K562 (cell line): ENCODE measurements around the gene GALM. TPM values are rescaled to one million over a fixed set of nuclear protein-coding genes. Genes with fewer than 3 reads are reported as not detected.

Experiments used
- BCL6 ChIP-seq: fragments of 250-450 bp; sonication (Bioruptor Pico); IDR thresholded peaks from 2 replicates; pipeline ENCODE4 v1.4.0; 2020
- BCLAF1 ChIP-seq, 2 experiments: fragments of 450-650 bp in 1 of 2; IDR thresholded peaks; 2 replicates each; pipeline ENCODE4 v1.6.1; 2011 to 2017; ENCODE audit warnings: low read depth in 2 of 2, antibody characterized with exemption in 1 of 2, borderline replicate concordance in 1 of 2, low read length in 1 of 2, mild to moderate bottlenecking in 1 of 2, mixed read lengths in 1 of 2; ENCODE audit not compliant: control insufficient read depth in 1 of 2
- CBFA2T3 ChIP-seq: fragments of 450-650 bp; IDR thresholded peaks from 2 replicates; pipeline ENCODE4 v1.6.1; 2017
- DPF2 ChIP-seq: fragments of 450-650 bp; IDR thresholded peaks from 2 replicates; pipeline ENCODE4 v1.6.1; 2016
- ERF ChIP-seq: fragments of 450-650 bp; formaldehyde crosslinking; IDR thresholded peaks from 2 replicates; pipeline ENCODE4 v1.4.0; 2020; ENCODE audit warnings: mild to moderate bottlenecking, mixed read lengths
- FOXA1 ChIP-seq: fragments of 450-650 bp; IDR thresholded peaks from 2 replicates; pipeline ENCODE4 v1.6.1; 2016; ENCODE audit warnings: mild to moderate bottlenecking, borderline replicate concordance
- FOXJ2 ChIP-seq: fragments of 200-800 bp; sonication (Bioruptor generic); IDR thresholded peaks from 2 replicates; pipeline ENCODE4 v1.6.1; 2016; ENCODE audit warnings: missing genetic modification characterization, missing compliant biosample characterization
- HCFC1 ChIP-seq: IDR thresholded peaks from 2 replicates; pipeline ENCODE4 v1.6.1; 2012; ENCODE audit warnings: low read depth, low read length, improper control_type of control experiment
- LCOR ChIP-seq: sonication (generic); formaldehyde crosslinking; IDR thresholded peaks from 2 replicates; pipeline ENCODE4 v1.8.0; 2022; ENCODE audit warnings: mild to moderate bottlenecking, missing genetic modification reagents
- NR4A1 ChIP-seq, 2 experiments: fragments of 250-450 bp in 1 of 2; fragments of 450-650 bp in 1 of 2; sonication (Bioruptor Pico) in 1 of 2; IDR thresholded peaks; 2 replicates each; pipeline versions ENCODE4 v1.4.0 to v1.6.1; 2016 to 2020; ENCODE audit warnings: mild to moderate bottlenecking in 2 of 2, missing compliant biosample characterization in 1 of 2, missing genetic modification characterization in 1 of 2, moderate library complexity in 1 of 2
- PTBP1 ChIP-seq: fragments of 200-400 bp; formaldehyde crosslinking; IDR thresholded peaks from 2 replicates; pipeline ENCODE4 v1.6.1; 2017; ENCODE audit warnings: low read depth, low read length
- RB1 ChIP-seq: fragments of 450-650 bp; IDR thresholded peaks from 2 replicates; pipeline ENCODE4 v1.6.1; 2017; ENCODE audit warnings: low read depth, mild to moderate bottlenecking
- STAT6 ChIP-seq: sonication (generic); formaldehyde crosslinking; IDR thresholded peaks from 2 replicates; pipeline ENCODE4 v1.8.1; 2023; ENCODE audit warnings: mild to moderate bottlenecking, missing genetic modification reagents
- ZNF197 ChIP-seq: fragments of 200-800 bp; sonication (Bioruptor generic); IDR thresholded peaks from 2 replicates; pipeline ENCODE4 v1.6.1; 2016; ENCODE audit warnings: low read depth, missing genetic modification characterization, missing compliant biosample characterization
- ZNF551 ChIP-seq: fragments of 250-450 bp; sonication (Bioruptor Pico); IDR thresholded peaks from 2 replicates; pipeline ENCODE4 v1.5.0; 2021; ENCODE audit warnings: mild to moderate bottlenecking, moderate library complexity
- polyA plus RNA-seq, 8 experiments: library from polyadenylated mRNA; depleted of rRNA in 4 of 8; stranded (reverse) in 5 of 8; unstranded in 3 of 8; fragments of >200 nt; fragmentation: Nextera tagmentation in 2 of 8; fragmentation: Illumina TruSeq in 1 of 8; extraction: Ambion mirVana in 2 of 8; extraction: Trizol in 1 of 8; gene quantifications; 2 replicates each; pipeline versions ENCODE4 v1.2.1 to v1.2.3, GENCODE V29; 2011 to 2014; ENCODE audit warnings: inconsistent platforms in 1 of 8, missing spikeins in 1 of 8
- total RNA-seq, 7 experiments: library from RNA; depleted of rRNA in 6 of 7; stranded (reverse); fragments of >200 nt in 6 of 7; fragmentation: Illumina TruSeq in 2 of 7; extraction: Trizol in 2 of 7; gene quantifications; 2 replicates each; pipeline versions ENCODE4 v1.2.1 to v1.2.3, GENCODE V29; 2011 to 2021; ENCODE audit warnings: low replicate concordance in 1 of 7

Gene GALM
- total and polyA plus RNA-seq, 9 of the 15 experiments (the other 6 are each of a cell fraction or from before 2014, with no cell fraction given) = 22.1 to 51.7 (median 27.9) TPM

GRCh38 chr2:38692636-38693318, 26.9 kb downstream of the GALM start (continued):
- TF ChIP-seq STAT6 (CRISPR knock-in tag) (no peak), LCOR (no peak), BCLAF1 (IDR thresholded peaks at IDR 0.05; ENCODE audit: borderline replicate concordance in 1 of 2, control insufficient read depth in 1 of 2, low read depth in 2 of 2, low read length in 1 of 2) (no peak), DPF2 (0 out of 2 replicates have a peak, but pooled peaks have one; percentile 29), FOXJ2 (no peak), PTBP1 (no peak), ZNF551 (CRISPR knock-in tag) (no peak), ERF (no peak), BCL6 (CRISPR knock-in tag) (no peak), ZNF197 (CRISPR knock-in tag) (no peak), CBFA2T3 (peak; percentile 60), HCFC1 (no peak), RB1 (no peak), FOXA1 (no peak), NR4A1 (CRISPR knock-in tag; IDR thresholded peaks at IDR 0.05) (no peak), NR4A1 (tag; IDR thresholded peaks at IDR 0.05) (no peak)
